Posterior vena cava (tissue), 2 donors: Measurements from ENCODE around the gene POLR1D. TPM values are rescaled to one million over a fixed set of nuclear protein-coding genes. Genes with fewer than 3 reads are reported as not detected.
"Not testable (repeated sequence)": the region's sequence is repeated elsewhere in the genome, so short reads cannot be mapped to it uniquely, and the experiment has no call there.

Source experiments
- DNase-seq: peaks from one replicate; pipeline ENCODE4 v3.0.0-alpha.2; 2020; ENCODE audit warnings: low spot score
- intact Hi-C, 2 donors: fragments of 100-400 bp; cut with DNase I; formaldehyde crosslinking; loops; one replicate each; pipeline versions ENCODE4 v1.14.1 to v1.14.2; 2022 to 2023
- total RNA-seq, 2 donors: library from RNA; stranded (reverse); fragmentation: NEBNext Ultra II Directional; extraction: Animal tissue kit (Norgen Biotek cat#: 25700); gene quantifications; one replicate each; pipeline ENCODE4 v1.2.1, GENCODE V29; 2021
- donor health status: DM: yes; HTN: yes; CAD: no.
- donor health status: DM: yes; HTN: yes; CAD: no.

POLR1D gene
- total RNA-seq, 2 donors from 2014 or later, result 53.2 to 56.5 TPM

DNA sequence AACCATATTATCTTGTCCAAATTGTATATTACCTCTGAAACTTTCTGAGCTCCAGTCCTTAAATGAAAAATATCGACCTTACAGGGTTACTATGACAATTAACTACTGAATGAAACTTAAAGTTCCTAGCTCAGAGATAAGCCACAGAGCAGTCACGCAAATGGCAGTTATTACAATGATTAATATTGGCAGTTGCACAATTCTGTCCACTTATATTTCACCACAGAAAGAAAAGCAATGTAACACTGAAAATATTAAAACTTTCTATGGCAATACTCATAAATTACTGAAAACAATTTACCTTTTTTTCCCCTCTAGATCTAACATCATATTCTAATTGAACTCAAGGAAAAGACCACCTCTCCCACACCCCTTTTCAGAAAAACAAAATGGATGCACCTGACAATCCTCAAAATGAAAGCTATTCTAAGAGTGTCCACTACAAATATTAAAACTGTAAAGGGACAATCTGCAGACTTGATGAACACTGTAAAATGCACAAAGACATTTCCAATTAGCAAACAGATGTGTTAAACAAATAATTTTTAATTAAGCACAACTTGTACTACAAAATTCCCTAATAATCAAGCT, 16.0 kb upstream of the POLR1D start:
- no peak for DNase-seq

GRCh38 chr13:27607125-27607524, 14.6 kb upstream of the POLR1D start:
- DNase-seq, result no peak
- intact Hi-C loops, result no loop called here

More for the DNA sequence above, 16.0 kb upstream of the POLR1D start:
- intact Hi-C loops, result no loop called here

DNA sequence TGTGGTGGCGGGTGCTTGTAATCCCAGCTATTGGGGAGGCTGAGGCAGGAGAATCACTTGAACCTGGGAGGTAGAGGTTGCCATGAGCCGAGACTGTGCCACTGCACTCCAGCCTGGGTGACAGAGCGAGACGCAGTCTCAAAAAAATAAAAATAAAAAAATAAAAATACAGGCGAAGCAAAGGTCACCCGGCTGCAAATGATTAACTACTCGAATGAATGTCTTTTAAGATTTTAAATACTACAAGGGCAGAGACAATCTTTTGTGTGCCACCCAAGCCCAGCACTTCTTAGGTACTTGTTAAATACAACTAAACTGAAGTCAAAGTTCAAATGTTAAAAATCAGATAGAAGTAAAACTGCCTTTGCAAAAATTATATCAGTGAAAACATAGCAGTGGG, 8.1 kb upstream of the POLR1D start:
- no peak for DNase-seq
- intact Hi-C loops, result loop anchor here in 1 of 2 donors (10.0 kb wide), 1 partner anchor 159 kb away; the partner anchor contains the start of gene MTIF3

DNA sequence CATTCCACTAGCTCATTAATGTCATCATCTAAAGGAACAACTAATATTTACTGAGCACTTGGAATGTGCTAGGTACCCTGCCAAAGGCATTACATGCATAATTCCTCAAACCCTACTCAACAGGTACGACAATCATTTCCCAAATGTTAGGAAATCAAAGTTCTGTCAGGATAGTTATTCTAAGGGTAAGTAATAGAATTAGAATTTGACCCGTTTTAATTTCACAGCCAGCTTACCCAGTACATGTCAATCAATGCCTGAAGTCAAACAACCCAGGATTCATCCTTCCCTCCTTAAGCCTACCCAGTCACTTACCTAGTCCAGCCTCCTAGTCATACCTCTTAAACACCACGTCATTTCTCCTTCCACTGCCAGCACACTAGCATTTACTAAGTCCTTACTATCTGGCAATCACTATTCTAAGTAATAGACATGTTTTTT, 3.8 kb upstream of the POLR1D start:
- intact Hi-C loops, result loop anchor here in 1 of 2 donors (10.0 kb wide), 1 partner anchor 163 kb away; the partner anchor contains the start of gene MTIF3
- no peak for DNase-seq

- no peak for DNase-seq
- intact Hi-C loops, result loop anchor here in 1 of 2 donors (10.0 kb wide), 1 partner anchor 164 kb away; the partner anchor contains the start of gene MTIF3
Measured at GRCh38 chr13:27619093-27619727, 2.5 kb upstream of the POLR1D start.

GRCh38 chr13:27619728-27620376, 1.8 kb upstream of the POLR1D start:
- intact Hi-C loops, result loop anchor here in 1 of 2 donors (10.0 kb wide), 1 partner anchor 165 kb away; the partner anchor contains the start of gene MTIF3
- peak; percentile 89 for DNase-seq

- peak; percentile 99 for DNase-seq
- intact Hi-C loops, result no loop called here
Measured at GRCh38 chr13:27620377-27621115, 1.1 kb upstream of the POLR1D start, which contains the start of gene LNX2. Gene LNX2, minus strand, starts transcription at chr13:27620529. Its CDS starts 38,826 bp downstream, at chr13:27581703.

- no peak for DNase-seq
- intact Hi-C loops, result no loop called here
Measured at GRCh38 chr13:27621116-27621365, 651 bp upstream of the POLR1D start.

- intact Hi-C loops, result no loop called here
- no peak for DNase-seq
Measured at GRCh38 chr13:27622102-27622820, 569 bp downstream of the POLR1D start.

- intact Hi-C loops, result no loop called here
- DNase-seq, result no peak
Measured at GRCh38 chr13:27622881-27623280, 1.2 kb downstream of the POLR1D start.

DNA sequence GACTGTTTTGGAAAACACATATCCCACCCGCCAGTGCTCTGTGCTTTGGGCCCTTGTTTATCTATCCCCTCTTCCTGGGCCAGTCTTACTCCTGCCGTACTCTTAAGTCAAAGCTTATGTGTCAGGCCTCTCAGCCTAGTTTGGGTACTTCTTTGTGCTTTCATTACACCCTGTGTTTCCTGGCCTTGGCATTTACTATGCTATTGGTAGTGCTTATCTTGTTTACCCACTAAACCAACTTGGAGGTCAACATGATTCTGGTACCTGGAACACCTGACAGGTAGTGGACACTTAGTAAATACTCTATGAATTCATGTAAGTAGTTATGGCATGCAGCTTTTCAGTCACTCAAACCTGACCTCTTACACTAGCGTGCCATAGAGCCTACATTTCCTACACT, 2.4 kb downstream of the POLR1D start:
- intact Hi-C loops, result no loop called here
- no peak for DNase-seq

- no peak for DNase-seq
- intact Hi-C loops, result no loop called here
Measured at GRCh38 chr13:27625839-27626238, 4.1 kb downstream of the POLR1D start.

DNA sequence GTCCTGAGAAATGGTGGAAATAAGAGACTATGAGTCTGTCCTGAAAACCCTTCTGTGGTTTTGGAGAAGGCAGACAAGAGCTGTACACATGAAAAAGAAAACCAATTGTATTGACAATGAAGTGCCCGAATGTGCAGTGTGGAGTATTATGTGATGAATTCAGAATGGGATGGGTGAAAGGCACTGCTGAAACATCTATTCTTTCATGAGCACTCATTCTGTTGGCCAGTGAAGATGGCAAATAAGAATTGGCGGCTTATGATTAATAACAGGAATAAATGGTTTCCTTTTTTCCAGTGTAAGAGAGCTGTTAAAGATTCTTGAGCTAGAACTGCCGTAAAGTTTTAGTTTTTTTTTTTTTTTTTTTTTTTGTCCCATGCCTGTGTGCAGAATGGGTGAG, 5.7 kb downstream of the POLR1D start:
- intact Hi-C loops, result no loop called here
- no peak for DNase-seq

- no peak for DNase-seq
- intact Hi-C loops, result no loop called here
Measured at GRCh38 chr13:27628081-27628480, 6.4 kb downstream of the POLR1D start.

DNA sequence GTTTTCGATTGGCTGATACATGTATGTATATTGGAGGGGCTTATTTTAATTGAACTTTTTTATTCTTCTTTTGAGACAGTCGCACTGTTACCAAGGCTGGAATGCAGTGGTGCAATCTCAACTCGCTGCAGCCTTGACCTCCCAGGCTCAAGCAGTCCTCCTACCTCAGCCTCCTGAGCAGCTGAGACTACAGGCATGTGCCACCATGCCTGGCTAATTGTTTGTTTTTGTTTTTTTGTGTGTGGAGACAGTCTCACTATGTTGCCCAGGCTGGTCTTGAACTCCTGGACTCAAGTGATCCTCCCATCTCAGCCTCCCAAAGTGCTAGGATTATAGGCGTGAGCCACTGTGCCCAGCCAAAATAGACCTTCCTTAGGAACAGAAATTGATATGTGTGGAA, 7.1 kb downstream of the POLR1D start:
- DNase-seq, intact Hi-C loops: not testable (repeated sequence)

DNA sequence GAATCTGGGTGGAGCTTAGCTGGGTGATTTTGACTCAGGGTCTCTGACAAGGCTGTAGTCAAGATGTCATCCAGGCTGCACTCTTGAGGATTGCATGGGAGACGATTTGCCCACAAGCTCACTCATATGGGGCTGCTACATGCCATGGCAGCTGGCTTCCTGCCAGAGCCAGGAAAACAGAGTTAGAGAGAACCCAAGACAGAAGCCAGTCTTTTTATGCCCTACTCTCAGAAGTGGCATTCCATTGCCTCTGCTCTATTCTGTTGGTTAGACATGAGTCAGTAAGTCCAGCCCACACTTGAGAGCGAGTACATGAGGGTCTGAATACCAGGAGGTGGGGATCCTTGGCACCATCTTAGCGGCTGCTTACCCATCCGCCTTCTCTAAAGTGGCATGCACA, 9.5 kb downstream of the POLR1D start:
- DNase-seq, result no peak
- intact Hi-C loops, result no loop called here

DNA sequence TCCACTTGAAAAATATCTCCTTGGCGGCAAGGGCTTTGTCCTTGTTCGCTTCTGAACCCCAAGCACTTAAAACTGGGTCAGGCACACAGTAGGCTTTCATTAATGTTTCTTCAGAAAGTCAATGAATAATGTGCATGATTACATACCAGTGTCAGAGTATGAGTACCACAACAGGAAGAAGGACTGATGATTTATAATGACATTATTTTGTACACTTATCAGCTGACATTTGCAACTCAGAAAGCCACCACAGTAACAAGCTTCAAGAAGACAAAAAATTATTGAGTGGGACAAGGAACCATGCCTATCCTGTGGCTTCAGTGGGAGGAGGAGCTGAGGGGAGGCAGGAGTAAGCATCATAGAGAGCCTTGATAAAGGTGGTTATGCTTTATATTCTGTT, 10.0 kb downstream of the POLR1D start:
- intact Hi-C loops, result no loop called here

DNA sequence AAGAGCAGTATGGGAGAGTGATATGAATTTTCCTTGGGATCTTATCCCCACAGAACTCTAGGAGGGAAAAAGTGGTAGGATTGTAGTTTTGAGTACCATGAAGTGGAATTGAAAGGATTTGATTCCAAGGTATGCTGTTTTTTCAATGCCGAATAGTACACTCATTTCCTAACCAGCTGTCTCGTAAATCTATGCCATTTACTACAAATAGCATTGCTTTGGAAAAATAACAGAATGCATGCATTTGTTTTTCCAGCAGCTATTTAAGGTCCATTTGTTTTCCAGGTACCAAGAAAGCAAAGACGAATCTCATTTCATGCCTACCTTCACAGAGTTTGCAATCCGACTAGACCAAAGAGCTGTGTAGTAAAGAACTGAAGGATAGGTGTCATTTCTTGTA, 10.5 kb downstream of the POLR1D start:
- no peak for DNase-seq
- intact Hi-C loops, result no loop called here

More for the DNA sequence above, 10.0 kb downstream of the POLR1D start:
- DNase-seq, result no peak

GRCh38 chr13:27632648-27633047, 11.0 kb downstream of the POLR1D start:
- DNase-seq, result no peak
- intact Hi-C loops, result no loop called here
